ENCODE results near the gene METTL15.

DNA sequence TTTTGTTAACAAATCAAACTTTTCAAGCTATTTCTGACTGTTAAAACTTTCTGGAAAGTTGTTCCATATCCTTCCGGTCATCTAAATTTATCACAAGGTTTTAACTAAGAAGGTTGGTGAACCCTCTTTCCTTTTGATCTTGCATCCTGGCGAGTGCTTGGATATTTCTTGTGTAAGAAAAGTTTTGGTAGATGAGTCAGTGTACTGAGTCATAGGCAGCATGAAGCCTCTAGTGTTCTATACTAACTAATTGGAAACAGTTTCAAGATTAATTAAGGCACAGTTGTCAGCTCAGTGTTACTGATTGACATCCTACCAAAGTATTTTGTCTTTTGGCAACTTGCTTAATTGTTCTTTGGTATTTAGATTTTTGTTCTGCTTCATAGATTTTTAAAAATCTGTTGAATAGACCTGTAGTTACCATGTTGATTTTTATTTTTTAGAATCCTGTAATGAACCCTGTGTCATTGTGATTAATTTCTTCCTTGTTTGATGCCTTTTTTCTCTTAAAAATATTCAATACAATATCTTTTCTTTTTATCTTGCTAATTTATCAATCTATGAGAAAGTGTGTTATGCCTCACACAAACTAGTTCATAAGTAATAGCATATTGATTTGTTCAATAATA lies 38.0 kb downstream of the METTL15 start:
- TF ChIP-seq POLR2AphosphoS5 (IDR thresholded peaks at IDR 0.05) = no peak
- TF ChIP-seq, protein P1, sequence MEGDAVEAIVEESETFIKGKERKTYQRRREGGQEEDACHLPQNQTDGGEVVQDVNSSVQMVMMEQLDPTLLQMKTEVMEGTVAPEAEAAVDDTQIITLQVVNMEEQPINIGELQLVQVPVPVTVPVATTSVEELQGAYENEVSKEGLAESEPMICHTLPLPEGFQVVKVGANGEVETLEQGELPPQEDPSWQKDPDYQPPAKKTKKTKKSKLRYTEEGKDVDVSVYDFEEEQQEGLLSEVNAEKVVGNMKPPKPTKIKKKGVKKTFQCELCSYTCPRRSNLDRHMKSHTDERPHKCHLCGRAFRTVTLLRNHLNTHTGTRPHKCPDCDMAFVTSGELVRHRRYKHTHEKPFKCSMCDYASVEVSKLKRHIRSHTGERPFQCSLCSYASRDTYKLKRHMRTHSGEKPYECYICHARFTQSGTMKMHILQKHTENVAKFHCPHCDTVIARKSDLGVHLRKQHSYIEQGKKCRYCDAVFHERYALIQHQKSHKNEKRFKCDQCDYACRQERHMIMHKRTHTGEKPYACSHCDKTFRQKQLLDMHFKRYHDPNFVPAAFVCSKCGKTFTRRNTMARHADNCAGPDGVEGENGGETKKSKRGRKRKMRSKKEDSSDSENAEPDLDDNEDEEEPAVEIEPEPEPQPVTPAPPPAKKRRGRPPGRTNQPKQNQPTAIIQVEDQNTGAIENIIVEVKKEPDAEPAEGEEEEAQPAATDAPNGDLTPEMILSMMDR (IDR thresholded peaks at IDR 0.05) = no peak
- no peak for TF ChIP-seq EP300 (IDR thresholded peaks at IDR 0.05)
- TF ChIP-seq POLR2A (IDR thresholded peaks at IDR 0.05) = no peak
